HG03108 (cell line): ENCODE results near the gene PTPRN2.
"Not testable (repeated sequence)": the region's sequence is repeated elsewhere in the genome, so short reads cannot be mapped to it uniquely, and the experiment has no call there.

Source experiments
- ATAC-seq: cut with Tn5 transposase; IDR thresholded peaks from one replicate; pipeline ENCODE4 v1.9.1; 2021; ENCODE audit warnings: moderate library complexity; ENCODE audit not compliant: unreplicated experiment

The PTPRN2 gene

GRCh38 chr7:158520825-158521224 is 66.8 kb downstream of the PTPRN2 start:
- ATAC-seq, result no peak

- no peak for ATAC-seq
These were observed 67.9 kb downstream of the PTPRN2 start for GRCh38 chr7:158519633-158520174.

GRCh38 chr7:158518980-158519632 is 68.5 kb downstream of the PTPRN2 start:
- no peak for ATAC-seq

GRCh38 chr7:158517571-158517970 is 70.1 kb downstream of the PTPRN2 start:
- no peak for ATAC-seq

DNA sequence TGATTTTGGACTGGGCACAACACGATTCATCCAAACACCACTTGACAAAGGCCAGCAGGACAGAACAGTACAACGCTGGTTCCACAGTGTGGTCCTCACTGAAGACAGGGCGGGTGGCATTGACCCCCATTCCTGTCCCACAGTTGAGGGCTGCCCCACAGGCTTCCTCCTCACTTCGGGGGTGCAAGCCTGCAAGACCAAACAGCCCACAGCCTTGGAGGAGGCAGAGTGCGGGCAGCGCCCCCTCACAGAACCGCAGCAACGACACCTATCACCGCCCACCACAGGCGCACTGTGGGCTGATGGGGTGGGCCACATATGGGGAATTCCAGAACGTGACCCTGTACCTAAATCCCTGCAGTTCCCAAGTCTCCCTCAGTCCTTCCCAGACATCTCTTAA is 70.6 kb downstream of the PTPRN2 start:
- ATAC-seq, result no peak

DNA sequence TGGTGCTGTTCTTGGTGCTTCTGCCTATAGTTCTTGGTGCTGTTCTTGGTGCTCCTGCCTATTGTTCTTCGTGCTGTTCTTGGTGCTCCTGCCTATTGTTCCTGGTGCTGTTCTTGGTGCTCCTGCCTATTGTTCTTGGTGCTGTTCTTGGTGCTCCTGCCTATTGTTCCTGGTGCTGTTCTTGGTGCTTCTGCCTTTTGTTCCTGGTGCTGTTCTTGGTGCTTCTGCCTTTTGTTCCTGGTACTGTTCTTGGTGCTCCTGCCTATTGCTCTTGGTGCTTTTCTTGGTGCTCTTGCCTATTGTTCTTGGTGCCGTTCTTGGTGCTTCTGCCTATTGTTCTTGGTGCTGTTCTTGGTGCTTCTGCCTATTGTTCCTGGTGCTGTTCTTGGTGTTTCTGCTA is 71.1 kb downstream of the PTPRN2 start:
- no peak for ATAC-seq

GRCh38 chr7:158512869-158513268 is 74.8 kb downstream of the PTPRN2 start:
- ATAC-seq, result no peak

DNA sequence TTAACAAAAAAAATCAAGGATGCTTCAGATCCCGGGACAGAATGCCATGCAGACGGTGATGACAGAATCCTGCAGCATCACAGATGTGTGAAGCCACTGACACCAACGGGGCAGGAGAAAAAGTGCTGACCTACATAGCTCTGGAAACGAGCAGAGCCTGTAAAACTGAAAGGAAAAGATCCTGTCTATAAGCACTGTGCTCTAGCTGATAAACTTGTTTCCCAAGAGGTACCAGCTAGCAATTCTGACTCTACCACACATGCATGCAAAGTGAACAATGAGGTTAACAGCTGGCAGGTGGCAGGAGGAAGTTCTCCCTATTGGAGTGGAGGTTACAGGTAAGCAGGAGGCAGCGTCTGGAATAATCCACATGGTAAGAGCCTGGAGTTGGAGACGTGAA is 75.6 kb downstream of the PTPRN2 start:
- ATAC-seq, result no peak

DNA sequence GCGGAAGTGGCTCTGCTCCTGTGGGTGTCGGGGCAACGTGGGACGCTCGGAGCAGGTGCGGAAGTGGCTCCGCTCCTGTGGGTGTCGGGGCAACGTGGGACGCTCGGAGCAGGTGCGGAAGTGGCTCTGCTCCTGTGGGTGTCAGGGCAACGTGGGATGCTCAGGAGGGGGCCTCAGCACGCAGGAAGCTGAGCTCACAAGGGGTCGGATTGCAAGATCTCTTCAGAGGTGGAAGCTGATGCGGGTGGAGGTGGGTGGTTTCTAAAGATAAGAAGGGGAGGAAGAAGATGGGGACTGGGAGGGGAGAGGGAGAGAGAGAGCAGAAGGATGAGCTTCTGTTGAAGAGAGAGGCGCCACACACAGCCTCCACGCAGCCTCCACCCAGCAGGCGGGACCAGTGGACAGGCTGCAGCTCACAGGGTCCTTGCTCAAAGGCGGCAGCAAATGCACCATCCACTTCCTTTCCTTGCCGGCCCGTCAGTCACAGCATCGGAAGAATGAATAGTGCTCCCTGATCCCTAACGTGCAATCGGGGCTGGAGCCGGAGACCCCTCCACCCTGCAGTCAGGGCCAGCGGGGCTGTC is 78.7 kb downstream of the PTPRN2 start:
- no peak for ATAC-seq

DNA sequence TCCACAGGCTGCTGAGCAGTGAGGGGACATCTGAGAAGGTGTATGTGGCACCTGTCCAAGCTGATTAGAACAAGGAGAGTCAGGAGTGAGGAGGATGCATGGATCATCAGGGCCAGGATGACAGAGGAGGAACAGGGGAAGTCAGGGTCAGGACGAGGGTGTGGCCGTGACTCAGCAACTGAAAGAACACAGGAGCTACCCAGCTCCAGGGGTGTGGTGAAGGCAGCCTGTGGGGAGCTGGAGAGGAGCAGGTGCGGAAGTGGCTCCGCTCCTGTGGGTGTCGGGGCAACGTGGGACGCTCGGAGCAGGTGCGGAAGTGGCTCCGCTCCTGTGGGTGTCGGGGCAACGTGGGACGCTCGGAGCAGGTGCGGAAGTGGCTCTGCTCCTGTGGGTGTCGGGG is 79.3 kb downstream of the PTPRN2 start:
- not testable (repeated sequence) for ATAC-seq

GRCh38 chr7:158507917-158508316 is 79.7 kb downstream of the PTPRN2 start:
- ATAC-seq, result no peak

DNA sequence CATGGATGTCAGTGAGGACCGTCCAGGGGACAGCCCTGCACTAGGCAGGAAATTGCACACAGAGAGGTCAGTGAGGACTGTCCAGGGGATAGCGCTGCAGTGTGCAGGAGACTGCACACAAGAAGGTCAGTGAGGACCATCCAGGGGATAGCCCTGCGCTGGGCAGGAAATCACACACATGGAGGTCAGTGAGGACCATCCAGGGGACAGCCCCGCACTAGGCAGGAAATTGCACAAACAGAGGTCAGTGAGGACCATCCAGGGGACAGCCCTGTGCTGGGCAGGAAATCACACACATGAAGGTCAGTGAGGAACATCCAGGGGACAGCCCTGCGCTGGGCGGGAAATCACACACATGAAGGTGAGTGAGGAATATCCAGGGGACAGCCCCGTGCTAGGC is 80.4 kb downstream of the PTPRN2 start:
- ATAC-seq, result not testable (repeated sequence)

- ATAC-seq, result no peak
These were observed 81.0 kb downstream of the PTPRN2 start for GRCh38 chr7:158506626-158507025.

DNA sequence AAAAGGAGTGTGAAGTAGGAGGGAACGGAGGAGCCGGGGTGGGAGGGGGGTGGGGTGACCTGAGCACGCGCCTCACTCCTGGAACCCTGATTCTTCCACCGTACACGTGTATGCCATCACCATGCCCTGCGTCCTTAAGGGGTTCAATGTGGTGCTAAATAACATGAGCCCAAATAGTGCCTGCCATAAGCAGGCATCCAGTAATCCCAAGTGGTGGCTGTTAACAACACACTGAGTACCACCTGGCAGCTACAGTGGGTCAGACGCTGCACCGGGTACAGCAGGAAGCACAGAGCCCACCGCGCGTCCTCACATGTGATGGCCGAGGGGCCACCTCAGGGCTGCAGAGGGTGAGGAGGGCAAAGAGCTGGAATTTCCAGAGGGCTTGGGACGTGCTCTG is 81.9 kb downstream of the PTPRN2 start:
- no peak for ATAC-seq

GRCh38 chr7:158502068-158502750 is 85.4 kb downstream of the PTPRN2 start:
- ATAC-seq, result no peak

DNA sequence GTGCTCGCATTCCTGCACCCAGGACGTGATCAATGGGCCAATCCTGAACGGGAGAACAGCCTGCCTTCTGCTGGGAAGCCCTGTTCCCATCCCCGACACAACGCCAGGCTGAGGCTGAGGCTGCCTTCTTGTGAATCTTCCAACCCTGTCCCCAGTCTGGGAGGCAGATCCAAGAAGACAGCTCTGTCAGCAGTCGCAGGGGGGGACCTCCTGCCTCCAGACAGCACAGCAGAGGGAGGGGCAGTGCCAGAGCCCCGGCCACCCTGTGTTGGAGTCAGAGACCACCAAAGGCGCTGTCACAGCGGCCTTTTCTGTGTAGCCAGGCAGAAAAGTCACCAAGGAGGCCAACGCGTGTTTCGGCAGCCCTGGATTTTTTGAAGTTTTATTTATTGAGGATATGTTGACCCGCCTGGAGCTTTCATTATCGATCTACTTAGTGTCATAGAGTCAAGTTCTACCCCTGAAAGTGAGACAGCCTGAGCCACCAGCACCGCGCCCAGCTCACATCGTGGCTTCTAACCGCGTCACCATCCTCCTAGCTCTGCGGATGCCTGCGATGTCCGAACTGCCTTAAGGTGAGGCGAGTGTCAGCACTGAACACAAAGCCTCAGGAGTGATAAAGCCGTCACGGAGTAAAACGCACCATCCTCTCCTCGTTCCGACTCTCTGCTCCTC is 86.1 kb downstream of the PTPRN2 start:
- no peak for ATAC-seq

DNA sequence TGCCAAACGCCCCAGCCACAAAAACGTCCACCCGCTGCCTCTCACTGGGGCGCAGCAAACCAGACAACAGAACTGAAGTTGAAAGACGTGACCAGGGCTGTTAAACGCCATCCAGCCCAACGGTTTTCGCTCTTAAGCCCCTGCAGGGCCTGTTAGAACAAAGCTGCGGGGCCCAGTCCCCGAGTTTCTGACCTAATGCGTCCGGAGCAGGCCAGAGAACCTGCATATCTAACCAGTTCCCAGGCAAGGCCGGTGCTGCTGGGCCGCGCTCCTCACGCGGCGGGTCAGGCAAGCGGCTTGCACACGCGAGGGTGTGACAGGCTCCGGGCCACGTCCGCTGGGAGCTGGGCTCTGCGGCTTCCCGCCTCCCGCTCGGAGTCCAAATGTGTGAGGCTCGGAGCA is 87.0 kb downstream of the PTPRN2 start:
- no peak for ATAC-seq

- no peak for ATAC-seq
These were observed 88.6 kb downstream of the PTPRN2 start for GRCh38 chr7:158499082-158499455.

DNA sequence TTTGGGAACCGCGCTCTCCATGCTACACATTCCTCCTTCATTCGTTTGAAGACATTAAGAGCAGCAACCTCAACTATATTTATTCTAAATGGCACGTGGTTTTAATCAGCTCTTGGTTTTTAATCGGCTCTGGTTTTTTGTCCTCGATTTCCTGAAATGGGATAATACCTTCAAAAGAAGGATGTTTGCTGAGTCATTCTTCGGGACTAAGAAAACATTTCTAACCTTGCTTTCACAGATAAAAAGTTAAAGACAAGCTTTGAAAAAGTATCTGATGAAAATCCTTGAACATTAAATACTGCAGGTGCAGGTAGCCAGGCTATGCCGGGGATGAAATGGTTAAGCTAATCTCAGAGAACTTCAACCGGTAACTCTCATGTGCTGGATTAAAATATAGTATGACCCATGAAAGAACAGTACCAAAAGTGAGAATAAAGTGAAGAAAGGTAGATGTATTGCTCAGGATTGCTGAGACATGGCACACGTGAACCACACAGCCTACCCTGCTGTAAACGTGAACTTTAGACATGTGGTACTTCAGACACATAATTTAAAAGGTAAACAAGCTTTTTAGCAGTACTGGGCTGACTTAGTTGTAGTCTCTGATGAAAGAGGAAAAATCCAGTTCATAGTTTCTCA is 89.1 kb downstream of the PTPRN2 start:
- no peak for ATAC-seq

GRCh38 chr7:158497627-158498026 is 90.0 kb downstream of the PTPRN2 start:
- no peak for ATAC-seq

- ATAC-seq, result no peak
These were observed 91.8 kb downstream of the PTPRN2 start for GRCh38 chr7:158495786-158496185.
